ENCODE data around the gene AGBL3.

Gene AGBL3

GRCh38 chr7:135100856-135101255 is 114.5 kb downstream of the AGBL3 start:
- DNase-seq (ENCODE audit: low spot score) = no peak
- no peak for TF ChIP-seq CTCF (IDR thresholded peaks at IDR 0.05; ENCODE audit: borderline replicate concordance, control extremely low read depth, extremely low read depth, insufficient read depth, missing control alignments)
- in situ Hi-C loops (cut with MboI; ENCODE audit: low sequenced_read_pairs, unreplicated experiment) = no loop called here

GRCh38 chr7:135102372-135102771 is 116.1 kb downstream of the AGBL3 start:
- in situ Hi-C loops (cut with MboI; ENCODE audit: low sequenced_read_pairs, unreplicated experiment) = no loop called here
- DNase-seq (ENCODE audit: low spot score) = peak; percentile 28
- TF ChIP-seq CTCF (IDR thresholded peaks at IDR 0.05; ENCODE audit: borderline replicate concordance, control extremely low read depth, extremely low read depth, insufficient read depth, missing control alignments) = no peak

GRCh38 chr7:135109562-135109961 is 123.3 kb downstream of the AGBL3 start:
- DNase-seq (ENCODE audit: low spot score) = no peak
- in situ Hi-C loops (cut with MboI; ENCODE audit: low sequenced_read_pairs, unreplicated experiment) = no loop called here
- no peak for TF ChIP-seq CTCF (IDR thresholded peaks at IDR 0.05; ENCODE audit: borderline replicate concordance, control extremely low read depth, extremely low read depth, insufficient read depth, missing control alignments)

GRCh38 chr7:135109976-135110375 is 123.7 kb downstream of the AGBL3 start:
- no peak for DNase-seq (ENCODE audit: low spot score)
- in situ Hi-C loops (cut with MboI; ENCODE audit: low sequenced_read_pairs, unreplicated experiment) = no loop called here
- no peak for TF ChIP-seq CTCF (IDR thresholded peaks at IDR 0.05; ENCODE audit: borderline replicate concordance, control extremely low read depth, extremely low read depth, insufficient read depth, missing control alignments)

- TF ChIP-seq CTCF (IDR thresholded peaks at IDR 0.05; ENCODE audit: borderline replicate concordance, control extremely low read depth, extremely low read depth, insufficient read depth, missing control alignments) = no peak
- in situ Hi-C loops (cut with MboI; ENCODE audit: low sequenced_read_pairs, unreplicated experiment) = no loop called here
Observed at GRCh38 chr7:135111379-135111778, 125.1 kb downstream of the AGBL3 start.

GRCh38 chr7:135114622-135115021 is 128.3 kb downstream of the AGBL3 start:
- in situ Hi-C loops (cut with MboI; ENCODE audit: low sequenced_read_pairs, unreplicated experiment) = no loop called here
- no peak for DNase-seq (ENCODE audit: low spot score)
- no peak for TF ChIP-seq CTCF (IDR thresholded peaks at IDR 0.05; ENCODE audit: borderline replicate concordance, control extremely low read depth, extremely low read depth, insufficient read depth, missing control alignments)

More at GRCh38 chr7:135111379-135111778, 125.1 kb downstream of the AGBL3 start:
- no peak for DNase-seq (ENCODE audit: low spot score)

GRCh38 chr7:135117096-135117495 is 130.8 kb downstream of the AGBL3 start:
- in situ Hi-C loops (cut with MboI; ENCODE audit: low sequenced_read_pairs, unreplicated experiment) = no loop called here
- no peak for TF ChIP-seq CTCF (IDR thresholded peaks at IDR 0.05; ENCODE audit: borderline replicate concordance, control extremely low read depth, extremely low read depth, insufficient read depth, missing control alignments)
- DNase-seq (ENCODE audit: low spot score) = no peak
